Type B pancreatic cell (in vitro differentiated cells): Measurements from ENCODE around the gene FAM81A. TPM values are rescaled to one million over a fixed set of nuclear protein-coding genes. Genes with fewer than 3 reads are reported as not detected.

Experiments used
- DNase-seq: peaks from one replicate; pipeline ENCODE4 v3.0.0; 2021; ENCODE audit warnings: mixed read lengths; ENCODE audit not compliant: unreplicated experiment; ENCODE audit errors: extremely low spot score
- H3K27ac Mint-ChIP-seq: 2 replicates; pipeline ENCODE4 v1.8.0; 2021; ENCODE audit warnings: mild to moderate bottlenecking, mixed read lengths
- H3K27me3 Mint-ChIP-seq: 2 replicates; pipeline ENCODE4 v1.8.0; 2021; ENCODE audit warnings: mixed read lengths
- H3K36me3 Mint-ChIP-seq: 2 replicates; pipeline ENCODE4 v1.8.0; 2021; ENCODE audit warnings: mixed read lengths
- H3K4me1 Mint-ChIP-seq: one replicate; pipeline ENCODE4 v1.8.0; 2021; ENCODE audit warnings: mixed read lengths; ENCODE audit not compliant: unreplicated experiment
- H3K4me3 Mint-ChIP-seq: 2 replicates; pipeline ENCODE4 v1.8.0; 2021; ENCODE audit warnings: mild to moderate bottlenecking, mixed read lengths
- H3K9me3 Mint-ChIP-seq: 2 replicates; pipeline ENCODE4 v1.8.0; 2021; ENCODE audit warnings: mixed read lengths
- CTCF ChIP-seq: fragments of 200-600 bp; sonication (generic); conservative IDR thresholded peaks from 2 replicates; pipeline ENCODE4 v1.5.0; 2021; ENCODE audit warnings: antibody characterized with exemption, mild to moderate bottlenecking
- total RNA-seq: library from RNA; stranded (reverse); gene quantifications from 2 replicates; pipeline ENCODE4 v1.2.1, GENCODE V29; 2021; ENCODE audit warnings: low replicate concordance

The FAM81A gene
- total RNA-seq, 1 donor from 2014 or later, result 1.4 TPM

GRCh38 chr15:59401824-59402569 lies 36.0 kb upstream of the FAM81A start:
- H3K27ac Mint-ChIP-seq, result no peak overlapping the region
- peaks cover 11% of the 10 kb centered on the region for H3K27me3 Mint-ChIP-seq
- no peaks in the 10 kb centered on the region for H3K36me3 Mint-ChIP-seq
- TF ChIP-seq CTCF, result no peak
- DNase-seq, result no peak
- no peak overlapping the region for H3K4me3 Mint-ChIP-seq
- H3K9me3 Mint-ChIP-seq, result no peaks in the 10 kb centered on the region
- H3K4me1 Mint-ChIP-seq, result peaks cover 5% of the 10 kb centered on the region

- DNase-seq, result no peak
- no peaks in the 10 kb centered on the region for H3K9me3 Mint-ChIP-seq
- peaks cover 6% of the 10 kb centered on the region for H3K27me3 Mint-ChIP-seq
- peaks cover 5% of the 10 kb centered on the region for H3K4me1 Mint-ChIP-seq
- no peak overlapping the region for H3K4me3 Mint-ChIP-seq
- no peaks in the 10 kb centered on the region for H3K36me3 Mint-ChIP-seq
- no peak overlapping the region for H3K27ac Mint-ChIP-seq
- no peak for TF ChIP-seq CTCF
Observed at GRCh38 chr15:59405079-59405478, 32.9 kb upstream of the FAM81A start.

GRCh38 chr15:59406446-59406845 lies 31.5 kb upstream of the FAM81A start:
- no peak for DNase-seq
- Mint-ChIP-seq H3K4me1 (peaks cover 5% of the 10 kb centered on the region), H3K27me3 (peaks cover 5% of the 10 kb centered on the region), H3K36me3 (no peaks in the 10 kb centered on the region), H3K4me3 (no peak overlapping the region), H3K9me3 (no peaks in the 10 kb centered on the region), H3K27ac (no peak overlapping the region)
- TF ChIP-seq CTCF, result no peak

GRCh38 chr15:59407946-59408345 lies 30.0 kb upstream of the FAM81A start:
- peaks cover 9% of the 10 kb centered on the region for H3K27me3 Mint-ChIP-seq
- no peaks in the 10 kb centered on the region for H3K4me1 Mint-ChIP-seq
- H3K4me3 Mint-ChIP-seq, result no peak overlapping the region
- H3K27ac Mint-ChIP-seq, result no peak overlapping the region
- H3K9me3 Mint-ChIP-seq, result no peaks in the 10 kb centered on the region
- H3K36me3 Mint-ChIP-seq, result no peaks in the 10 kb centered on the region
- no peak for DNase-seq
- no peak for TF ChIP-seq CTCF

GRCh38 chr15:59410391-59410896 lies 27.5 kb upstream of the FAM81A start:
- no peak for DNase-seq
- Mint-ChIP-seq H3K4me1 (no peaks in the 10 kb centered on the region), H3K27ac (no peak overlapping the region), H3K9me3 (no peaks in the 10 kb centered on the region), H3K27me3 (peaks cover 11% of the 10 kb centered on the region), H3K36me3 (no peaks in the 10 kb centered on the region), H3K4me3 (no peak overlapping the region)
- no peak for TF ChIP-seq CTCF
